AG04450 (cell line): Measurements from ENCODE around the gene PLVAP. TPM values are rescaled to one million over a fixed set of nuclear protein-coding genes. Genes with fewer than 3 reads are reported as not detected.
A peak's percentile ranks its signal among the peaks of the same experiment; 100 is the strongest.

Source experiments
- CTCF ChIA-PET: fragments of 300-600, 350-600 bp; formaldehyde crosslinking; extraction: SDS; loops from one replicate; lab custom pipeline; 2022; ENCODE audit warnings: antibody characterized with exemption, inconsistent platforms; lab: Charles Lee
- POLR2A ChIA-PET: fragments of 350-600 bp; formaldehyde crosslinking; extraction: SDS; loops from one replicate; lab custom pipeline; 2021; ENCODE audit warnings: antibody characterized with exemption, inconsistent platforms; lab: Yijun Ruan, JAX
- DNase-seq: peaks from one replicate; pipeline ENCODE4 v3.0.0-alpha.2; 2011; ENCODE audit warnings: low read depth, low spot score
- H3K27ac ChIP-seq: one replicate; pipeline ENCODE4 v1.5.1; 2012; ENCODE audit warnings: low read depth, low read length, control low read depth
- H3K27me3 ChIP-seq: one replicate; pipeline ENCODE4 v1.6.0; 2012; ENCODE audit warnings: low read length; ENCODE audit not compliant: control insufficient read depth, insufficient read depth
- H3K4me3 ChIP-seq: 2 replicates; pipeline ENCODE4 v1.5.1; 2011; ENCODE audit warnings: mild to moderate bottlenecking, low read depth, low read length, control low read depth
- H3K9me3 ChIP-seq: 2 replicates; pipeline ENCODE4 v1.5.1; 2012; ENCODE audit warnings: low read length; ENCODE audit not compliant: control insufficient read depth, insufficient read depth
- CTCF ChIP-seq: IDR thresholded peaks from 2 replicates; pipeline ENCODE4 v1.5.1; 2011; ENCODE audit warnings: low read depth, low read length, control low read depth, inconsistent platforms
- polyA plus RNA-seq: library from polyadenylated mRNA; depleted of rRNA; stranded (reverse); fragments of >200 nt; gene quantifications from 2 replicates; pipeline ENCODE4 v1.2.3, GENCODE V29; 2011

Gene PLVAP
- polyA plus RNA-seq, 1 experiment: not detected

GRCh38 chr19:17307876-17308377 lies 69.2 kb downstream of the PLVAP start:
- no peak for DNase-seq
- ChIA-PET CTCF (interaction anchor here (0.7 kb wide), 1 partner anchor 547 kb away, joined by 3 read pairs; no protein-coding TSS in a partner anchor), POLR2A (interaction anchor here (0.8 kb wide), 1 partner anchor 15 kb away, joined by 4 read pairs; no protein-coding TSS in a partner anchor)
- Histone ChIP-seq H3K4me3 (no peak overlapping the region), H3K9me3 (peaks cover 4% of the 10 kb centered on the region; the same call in 1 of the 2 replicates), H3K27me3 (no peaks in the 10 kb centered on the region), H3K27ac (no peak overlapping the region)
- TF ChIP-seq CTCF: no peak

- no peak for DNase-seq
- Histone ChIP-seq H3K27ac (peak overlapping the region; percentile 77), H3K4me3 (peak overlapping the region; percentile 81), H3K27me3 (no peaks in the 10 kb centered on the region), H3K9me3 (peaks cover 4% of the 10 kb centered on the region; the same call in 1 of the 2 replicates)
- CTCF ChIA-PET: interaction anchor here (1.0 to 2.1 kb wide), 2 partner anchors 24 to 84 kb away, joined by 4 to 5 read pairs; no protein-coding TSS in a partner anchor
- no peak for TF ChIP-seq CTCF
- POLR2A ChIA-PET: interaction anchor here (0.5 to 0.6 kb wide), 2 partner anchors 21 to 740 kb away, joined by 4 to 6 read pairs; no protein-coding TSS in a partner anchor
Observed at GRCh38 chr19:17306285-17306714, 70.8 kb downstream of the PLVAP start.

- ChIA-PET POLR2A (interaction anchor here (0.5 to 2.0 kb wide), 8 partner anchors 13 to 1107 kb away, joined by 3 to 11 read pairs (median 4); no protein-coding TSS in a partner anchor), CTCF (interaction anchor here (0.7 to 3.6 kb wide), 9 partner anchors 9 to 138 kb away, joined by 3 to 16 read pairs (median 4); partner anchors contain the start of gene ANKLE1)
- Histone ChIP-seq H3K4me3 (peak within 1 kb of the TSS; percentile 81), H3K27me3 (no peaks in the 10 kb centered on the region), H3K27ac (peak within 1 kb of the TSS; percentile 77), H3K9me3 (peaks cover 4% of the 10 kb centered on the region; the same call in 1 of the 2 replicates)
- peak; percentile 82 for TF ChIP-seq CTCF
- DNase-seq: peak; percentile 99
Observed at GRCh38 chr19:17305517-17306284, 71.4 kb downstream of the PLVAP start, which contains the start of gene MRPL34. MRPL34 (plus strand) TSS chr19:17305872; CDS start chr19:17305893, 21 bp downstream.

- ChIA-PET CTCF (interaction anchor here (0.7 to 3.6 kb wide), 8 partner anchors 8 to 139 kb away, joined by 3 to 16 read pairs (median 4); partner anchors contain the start of gene ANKLE1), POLR2A (interaction anchor here (0.5 to 2.0 kb wide), 9 partner anchors 12 to 1108 kb away, joined by 3 to 11 read pairs (median 4); no protein-coding TSS in a partner anchor)
- Histone ChIP-seq H3K9me3 (peaks cover 4% of the 10 kb centered on the region; the same call in 1 of the 2 replicates), H3K4me3 (peak overlapping the region; percentile 81), H3K27ac (peak overlapping the region; percentile 52), H3K27me3 (no peaks in the 10 kb centered on the region)
- no peak for DNase-seq
- no peak for TF ChIP-seq CTCF
Observed at GRCh38 chr19:17305216-17305516, 72.0 kb downstream of the PLVAP start.
